Measurements from ENCODE around the gene TIAL1. TPM values are rescaled to one million over a fixed set of nuclear protein-coding genes. Genes with fewer than 3 reads are reported as not detected.
"Not testable (repeated sequence)": the region's sequence is repeated elsewhere in the genome, so short reads cannot be mapped to it uniquely, and the experiment has no call there.

Gene TIAL1
- 27.5 and 61.6 TPM in 2 replicates for total RNA-seq (2014; rRNA removed; shearing (Covaris generic))

DNA sequence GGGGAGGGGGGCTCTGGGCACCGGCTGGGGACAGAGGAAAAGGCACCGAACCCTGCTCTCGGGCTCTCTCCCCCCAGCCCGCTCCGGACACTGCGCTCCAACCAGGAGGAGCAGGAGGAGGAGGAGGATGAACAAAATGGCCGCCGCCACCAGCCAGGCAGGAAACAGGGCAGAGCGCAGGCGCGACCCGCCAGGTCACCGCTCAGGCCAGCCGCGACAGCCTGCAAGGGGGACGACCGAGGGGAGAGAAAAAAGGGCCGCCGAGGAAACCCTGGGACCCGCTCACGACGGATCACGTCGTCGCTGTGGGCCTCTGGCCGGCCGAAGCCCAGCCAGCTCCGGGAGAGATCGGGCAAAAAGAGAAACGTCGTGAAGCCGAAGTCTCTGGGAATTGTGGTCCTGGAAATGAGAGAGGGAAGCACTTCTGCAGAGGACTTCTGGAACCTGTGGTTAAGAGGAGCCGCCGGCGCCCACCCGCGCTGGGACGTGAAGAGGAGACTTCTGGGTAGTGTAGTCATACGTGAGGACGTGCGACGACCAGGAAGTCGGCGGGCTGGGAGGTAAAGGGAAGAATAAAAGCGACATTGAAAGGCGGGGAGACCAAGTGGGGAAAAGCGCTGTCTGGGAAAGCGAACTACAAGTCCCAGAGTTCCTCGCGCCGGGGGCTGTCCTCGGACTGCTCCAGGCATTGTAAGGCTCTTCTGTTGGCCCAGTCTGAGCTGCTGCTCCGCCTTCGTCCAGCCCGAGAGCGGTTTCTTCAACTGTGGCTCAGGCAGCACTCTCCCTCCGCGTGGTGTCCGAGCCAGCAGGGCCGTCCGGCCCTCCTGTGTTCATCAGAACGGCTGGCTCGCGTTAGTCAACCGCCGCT, at the start of gene TIAL1:
Gene TIAL1, minus strand, starts transcription at position 428 of the 868 bp plus-strand sequence. CDS start 499 bp downstream, outside the sequence.
- in situ Hi-C loops (cut with HindIII; ENCODE audit: low sequenced_read_pairs) = no loop called here
- peak; percentile 100 for DNase-seq (ENCODE audit: low spot score)

DNA sequence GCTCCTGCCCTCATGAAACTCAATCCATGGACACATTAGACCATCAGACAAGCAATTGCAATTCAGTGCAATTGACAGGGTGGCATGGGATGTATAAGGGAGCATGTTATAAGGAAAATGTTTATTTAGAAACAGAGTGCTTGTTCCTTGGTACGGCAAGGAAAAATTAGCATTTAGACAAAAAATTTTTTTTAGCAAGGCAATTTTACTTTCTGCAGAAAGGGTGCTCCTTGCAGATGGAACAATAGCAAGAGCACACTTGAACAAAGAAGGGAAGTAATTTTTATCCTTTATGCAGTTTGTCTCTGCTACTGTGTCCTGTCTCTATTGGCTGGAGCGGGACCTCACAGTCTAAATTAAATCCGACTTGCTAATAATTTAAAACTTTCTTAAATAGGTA, 48.2 kb upstream of the TIAL1 start:
- in situ Hi-C loops (cut with HindIII; ENCODE audit: low sequenced_read_pairs) = no loop called here

GRCh38 chr10:119644205-119644814, 47.5 kb upstream of the TIAL1 start:
- DNase-seq (ENCODE audit: low spot score) = no peak
- in situ Hi-C loops (cut with HindIII; ENCODE audit: low sequenced_read_pairs) = no loop called here

More for the DNA sequence above, 48.2 kb upstream of the TIAL1 start:
- no peak for DNase-seq (ENCODE audit: low spot score)

GRCh38 chr10:119643306-119644204, 46.8 kb upstream of the TIAL1 start:
- in situ Hi-C loops (cut with HindIII; ENCODE audit: low sequenced_read_pairs) = no loop called here
- no peak for DNase-seq (ENCODE audit: low spot score)

DNA sequence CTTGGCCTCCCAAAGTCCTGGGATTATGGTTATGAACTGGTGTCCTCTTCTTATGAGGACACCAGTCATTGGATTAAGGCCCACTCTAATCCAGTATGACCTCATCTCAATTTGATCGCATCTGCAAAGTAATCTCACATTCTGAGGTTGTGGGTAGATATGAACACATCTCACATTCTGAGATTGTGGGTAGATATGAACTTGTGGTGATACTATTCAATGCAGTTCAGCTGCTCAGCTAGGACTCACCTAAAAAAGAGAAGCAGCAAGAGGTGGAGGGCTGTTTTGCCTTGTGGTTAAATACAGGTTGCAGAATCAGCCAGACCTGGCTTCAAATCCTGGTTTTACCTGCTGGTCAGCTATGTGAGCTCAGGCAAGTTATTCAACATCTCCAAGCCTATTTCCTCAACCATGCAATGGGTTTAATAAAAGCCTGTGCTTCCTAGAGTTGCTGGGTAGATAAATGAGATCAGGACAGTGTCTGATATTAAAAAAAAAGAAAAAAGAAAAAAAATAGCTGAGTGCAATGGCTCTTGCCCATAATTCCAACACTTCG, 45.9 kb upstream of the TIAL1 start:
- in situ Hi-C loops (cut with HindIII; ENCODE audit: low sequenced_read_pairs) = no loop called here
- no peak for DNase-seq (ENCODE audit: low spot score)

DNA sequence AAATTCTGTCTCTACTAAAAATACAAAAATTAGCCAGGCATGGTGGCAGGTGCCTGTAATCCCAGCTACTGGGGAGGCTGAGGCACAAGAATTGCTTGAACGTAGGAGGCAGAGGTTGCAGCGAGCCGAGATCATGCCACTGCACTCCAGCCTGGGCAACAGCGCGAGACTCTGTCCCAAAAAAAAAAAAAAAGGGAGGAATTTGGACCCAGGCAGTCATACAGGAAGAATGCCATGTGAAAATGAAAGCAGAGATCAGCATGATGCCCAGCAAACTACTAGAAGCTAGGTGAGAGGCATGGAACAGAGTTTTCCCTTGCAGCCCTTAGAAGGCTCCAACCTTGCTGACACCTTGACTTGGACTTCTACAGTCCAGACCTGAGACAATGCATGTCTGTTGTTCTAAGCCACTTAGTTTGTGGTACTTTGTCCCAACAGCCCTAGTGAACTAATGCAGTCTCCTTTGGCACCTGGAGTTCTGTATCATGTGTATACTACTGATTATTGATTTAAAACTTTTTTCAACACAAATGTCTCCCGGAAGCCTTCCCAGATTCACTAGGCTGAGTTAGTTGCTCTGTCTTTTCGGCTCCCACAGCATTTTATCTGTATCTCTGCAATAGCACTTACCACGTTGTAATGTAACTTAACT, 44.2 kb upstream of the TIAL1 start:
- in situ Hi-C loops (cut with HindIII; ENCODE audit: low sequenced_read_pairs) = no loop called here

DNA sequence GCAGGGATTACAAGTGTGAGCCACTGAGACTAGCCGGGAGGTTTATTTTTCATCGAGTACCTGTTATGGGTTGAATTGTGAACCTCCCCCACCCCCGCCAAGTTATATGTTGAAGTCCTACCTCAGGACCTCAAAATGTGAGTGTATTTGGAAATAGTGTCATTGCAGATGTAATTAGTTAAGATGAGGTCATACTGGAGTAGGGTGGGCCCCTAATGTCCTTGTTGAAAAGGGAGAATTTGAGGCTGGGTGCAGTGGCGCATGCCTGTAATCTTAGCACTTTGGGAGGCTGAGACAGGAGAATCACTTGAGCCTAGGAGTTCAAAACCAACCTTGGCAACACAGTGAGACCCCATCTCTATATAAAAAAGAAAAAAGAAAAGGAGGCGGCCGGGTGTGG, 43.6 kb upstream of the TIAL1 start:
- in situ Hi-C loops (cut with HindIII; ENCODE audit: low sequenced_read_pairs) = no loop called here
- no peak for DNase-seq (ENCODE audit: low spot score)

More for the DNA sequence above, 44.2 kb upstream of the TIAL1 start:
- no peak for DNase-seq (ENCODE audit: low spot score)

DNA sequence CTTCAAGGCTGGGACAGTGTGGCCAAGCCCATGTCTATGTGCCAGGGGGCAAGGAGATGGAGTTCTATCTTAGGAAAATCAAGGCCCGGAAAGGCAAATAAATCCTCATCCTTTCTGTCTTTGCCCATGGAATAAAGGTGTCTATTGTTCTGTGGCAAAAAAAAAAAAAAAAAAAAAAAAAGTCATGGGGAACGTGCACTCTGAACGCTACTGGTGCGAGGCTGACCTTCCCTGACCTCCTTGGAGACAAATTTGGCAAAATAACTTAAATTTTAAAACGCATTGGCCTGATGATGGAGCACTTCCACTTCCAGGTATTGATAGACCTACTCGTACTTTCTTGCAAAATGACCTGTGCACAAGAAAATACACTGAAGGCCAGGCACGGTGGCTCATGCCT, 42.2 kb upstream of the TIAL1 start:
- in situ Hi-C loops (cut with HindIII; ENCODE audit: low sequenced_read_pairs) = no loop called here
- no peak for DNase-seq (ENCODE audit: low spot score)

DNA sequence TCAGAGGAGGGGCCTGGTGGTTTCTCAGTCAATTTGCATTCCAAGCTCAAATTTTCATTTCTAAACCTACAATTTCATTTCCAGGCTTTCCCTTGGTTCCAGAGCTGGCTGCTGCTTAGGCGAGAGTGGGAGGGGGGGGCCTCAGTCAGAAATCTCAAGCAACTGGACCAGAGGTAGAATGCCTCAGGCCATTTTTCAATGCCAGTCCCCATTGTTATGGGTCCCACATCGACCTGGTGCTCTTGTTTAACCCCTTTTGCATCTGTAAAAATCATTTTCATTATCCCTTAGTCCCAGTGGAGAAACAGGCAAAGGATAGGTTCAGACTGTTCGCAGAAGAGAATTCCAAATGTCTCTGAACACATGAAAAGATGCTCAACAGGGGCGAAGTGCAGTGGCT, 40.9 kb upstream of the TIAL1 start:
- in situ Hi-C loops (cut with HindIII; ENCODE audit: low sequenced_read_pairs) = no loop called here

DNA sequence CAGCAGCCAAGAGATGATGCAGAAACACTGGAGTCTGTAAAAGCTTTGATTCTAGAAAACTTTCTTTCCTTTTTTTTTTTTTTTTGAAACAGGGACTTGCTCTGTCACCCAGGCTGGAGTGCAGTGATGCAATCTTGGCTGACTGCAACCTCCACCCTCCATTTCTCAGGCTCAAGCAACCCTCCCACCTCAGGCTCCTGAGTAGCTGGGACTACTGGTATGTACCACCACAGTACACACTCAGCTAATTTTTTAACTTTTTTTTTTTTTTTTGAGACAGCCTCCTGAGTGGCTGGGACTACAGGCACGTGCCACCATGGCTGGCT, 37.4 kb upstream of the TIAL1 start:
- no peak for DNase-seq (ENCODE audit: low spot score)
- in situ Hi-C loops (cut with HindIII; ENCODE audit: low sequenced_read_pairs) = no loop called here

More for the DNA sequence above, 40.9 kb upstream of the TIAL1 start:
- DNase-seq (ENCODE audit: low spot score) = no peak

DNA sequence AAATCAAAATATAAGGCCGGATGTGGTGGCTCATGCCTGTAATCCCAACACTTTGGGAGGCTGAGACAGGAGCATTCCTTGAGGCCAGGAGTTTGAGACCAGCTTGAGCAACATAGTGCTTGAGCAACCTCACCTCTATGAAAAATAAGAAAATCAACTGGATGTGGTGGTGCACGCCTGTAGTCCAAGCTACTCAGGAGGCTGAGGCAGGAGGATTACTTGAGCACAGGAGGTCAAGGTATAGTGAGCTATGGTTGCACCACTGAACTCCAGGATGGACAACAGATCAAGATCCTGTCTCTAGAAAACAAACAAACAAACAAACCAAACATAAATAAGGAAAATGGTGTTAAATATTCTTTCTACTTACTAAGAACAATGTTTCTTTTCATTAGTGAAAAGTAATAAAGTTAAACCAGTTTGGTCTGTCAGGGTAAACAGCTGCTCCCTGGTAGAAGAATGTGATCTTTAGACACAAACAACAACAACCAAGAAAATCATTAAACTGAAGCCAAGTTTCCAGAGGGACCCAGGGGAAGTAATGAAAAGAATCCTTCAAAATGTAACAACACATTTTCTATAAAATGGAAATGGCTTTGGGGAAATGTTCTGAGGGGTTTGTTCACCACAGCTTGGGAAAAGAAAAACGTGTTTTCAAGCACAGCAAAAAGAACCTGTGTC, 36.9 kb upstream of the TIAL1 start:
- in situ Hi-C loops (cut with HindIII; ENCODE audit: low sequenced_read_pairs) = no loop called here
- peak; percentile 23 for DNase-seq (ENCODE audit: low spot score)

DNA sequence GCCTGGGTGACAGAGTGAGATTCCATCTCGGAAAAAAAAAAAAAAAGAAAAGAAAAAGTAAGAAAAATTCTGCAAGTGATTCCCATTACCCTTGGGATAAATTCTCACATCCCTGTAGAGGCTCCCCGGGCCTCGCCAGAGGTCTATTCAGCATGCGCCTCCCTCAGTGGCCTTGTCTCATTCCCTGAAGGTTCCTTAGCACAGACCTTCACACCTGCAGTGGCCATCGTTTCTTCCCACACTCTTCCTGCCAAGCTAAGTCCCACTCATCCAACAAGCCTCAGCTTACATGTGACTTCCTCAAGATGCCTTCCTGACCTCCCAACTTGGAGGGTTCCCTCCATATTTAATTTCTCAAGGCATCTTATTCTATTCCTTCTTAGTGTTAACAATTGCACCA, 33.5 kb upstream of the TIAL1 start:
- DNase-seq (ENCODE audit: low spot score) = no peak
- in situ Hi-C loops (cut with HindIII; ENCODE audit: low sequenced_read_pairs) = no loop called here

DNA sequence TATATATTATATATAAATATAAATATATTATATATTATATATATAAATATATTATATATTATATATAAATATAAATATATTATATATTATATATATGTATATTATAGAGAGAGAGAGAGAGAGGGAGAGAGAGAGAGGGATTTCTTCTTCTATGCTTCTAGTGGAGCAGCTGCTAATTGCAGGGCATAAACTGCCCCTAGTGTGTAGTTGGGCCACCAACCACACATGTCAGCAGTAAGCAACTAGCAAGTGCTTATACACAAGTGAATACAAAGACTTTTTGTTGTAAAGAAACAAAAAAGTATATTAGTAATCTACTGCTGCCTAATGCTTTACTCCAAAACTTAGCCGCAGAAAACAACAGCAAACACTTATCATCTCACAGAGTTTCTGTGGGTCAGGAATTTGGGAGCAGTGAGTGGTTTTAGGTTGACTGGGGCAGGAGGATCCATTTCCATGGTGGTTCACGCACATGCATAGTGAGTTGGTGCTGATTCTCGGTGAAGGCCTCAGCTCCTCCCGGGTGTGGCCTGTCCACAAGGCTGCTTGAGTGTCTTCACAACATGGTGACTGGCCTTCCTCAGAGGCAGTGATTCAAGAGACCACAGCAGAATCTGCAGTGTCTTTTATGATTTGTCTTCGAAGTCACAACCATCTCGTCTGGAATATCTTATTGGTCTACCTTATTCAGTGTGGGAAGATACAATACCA, 29.0 kb upstream of the TIAL1 start:
- no peak for DNase-seq (ENCODE audit: low spot score)
- in situ Hi-C loops (cut with HindIII; ENCODE audit: low sequenced_read_pairs) = no loop called here

DNA sequence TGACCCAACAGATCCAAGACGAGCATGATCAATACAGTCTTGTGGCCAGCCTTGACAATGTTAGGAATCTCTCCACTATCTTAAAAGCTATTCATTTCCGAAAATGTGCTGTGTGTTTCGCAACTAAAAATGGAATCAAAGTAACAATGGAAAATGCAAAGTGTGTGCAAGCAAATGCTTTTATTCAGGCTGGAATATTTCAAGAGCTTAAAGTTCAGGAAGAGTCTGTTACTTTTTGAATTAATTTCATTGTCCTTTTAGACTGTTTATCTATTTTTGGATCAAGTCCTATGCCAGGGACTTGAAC, 24.3 kb upstream of the TIAL1 start:
- no peak for DNase-seq (ENCODE audit: low spot score)
- in situ Hi-C loops (cut with HindIII; ENCODE audit: low sequenced_read_pairs) = no loop called here

DNA sequence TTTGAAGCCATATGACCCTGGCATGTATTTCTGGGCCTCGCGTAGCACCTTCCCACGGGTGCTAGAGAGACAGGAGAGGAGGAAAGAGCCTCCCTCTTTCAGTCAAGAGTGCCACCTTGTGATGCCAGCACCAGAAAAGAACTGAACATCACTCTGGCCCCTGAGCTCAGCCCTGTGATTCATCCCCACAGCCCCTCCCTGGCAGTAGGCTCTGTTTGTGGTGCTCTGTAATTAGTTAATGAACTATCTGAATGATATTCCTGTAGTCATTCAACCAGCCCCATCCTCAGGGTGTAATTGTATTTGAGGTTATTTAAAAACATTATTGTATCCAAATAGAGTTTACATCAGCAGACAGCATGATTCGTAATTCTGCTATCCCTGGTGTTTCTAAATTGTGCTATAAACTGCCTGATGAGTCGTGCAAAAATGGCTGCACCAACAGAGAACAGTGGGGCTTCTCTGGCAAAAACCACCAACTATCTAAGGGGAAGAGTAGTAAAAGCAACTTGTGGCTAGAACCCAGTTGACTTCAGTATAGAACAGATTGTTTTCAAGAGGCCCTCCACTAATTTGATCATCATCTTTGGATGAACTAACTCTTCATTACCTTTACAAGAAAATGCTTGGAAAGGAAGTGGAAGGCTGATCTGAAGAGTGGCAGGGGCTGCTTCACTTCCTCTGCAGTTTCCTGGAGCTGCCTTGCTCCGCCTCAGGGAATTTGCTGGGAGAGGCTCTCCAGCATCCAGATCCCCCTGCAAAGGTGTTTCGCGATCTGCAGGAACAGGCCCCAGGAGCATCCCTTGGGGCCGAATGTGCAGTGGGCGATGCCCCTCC, 23.7 kb upstream of the TIAL1 start:
- peak; percentile 35 for DNase-seq (ENCODE audit: low spot score)
- in situ Hi-C loops (cut with HindIII; ENCODE audit: low sequenced_read_pairs) = no loop called here

DNA sequence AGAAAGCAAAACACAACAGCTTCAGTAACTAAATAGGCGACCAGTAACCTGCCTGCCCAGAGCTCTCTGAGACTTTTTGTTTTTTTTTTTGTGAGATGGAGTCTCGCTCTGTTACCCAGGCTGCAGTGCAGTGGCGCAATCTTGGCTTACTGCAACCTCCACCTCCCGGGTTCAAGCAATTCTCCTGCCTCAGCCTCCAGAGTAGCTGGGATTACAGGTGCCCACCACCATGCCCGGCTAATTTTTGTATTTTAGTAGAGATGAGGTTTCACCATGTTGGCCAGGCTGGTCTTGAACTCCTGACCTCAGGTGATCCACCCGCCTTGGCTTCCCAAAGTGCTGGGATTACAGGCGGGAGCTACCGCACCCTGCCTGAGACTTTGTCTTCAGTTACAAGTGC, 23.0 kb upstream of the TIAL1 start:
- DNase-seq (ENCODE audit: low spot score); in situ Hi-C loops (cut with HindIII; ENCODE audit: low sequenced_read_pairs): not testable (repeated sequence)

DNA sequence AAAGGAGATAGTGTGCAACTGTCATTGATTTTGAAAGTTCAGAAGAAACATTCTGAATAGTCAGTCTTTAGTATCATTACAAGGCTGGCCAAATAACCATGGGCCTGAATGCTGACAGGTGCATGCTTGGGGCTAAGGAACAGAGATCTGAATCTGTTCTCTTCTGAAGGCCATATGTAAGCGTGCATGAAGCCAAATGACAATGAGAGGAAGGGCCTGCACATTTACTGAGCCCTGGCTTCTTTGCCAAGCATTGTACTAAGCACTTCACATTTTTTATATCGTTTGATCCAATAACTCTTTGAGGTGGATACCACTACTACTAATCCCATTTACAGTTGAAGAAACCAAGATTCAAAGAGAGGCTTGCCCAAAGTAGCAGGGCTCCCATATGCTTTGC, 22.5 kb upstream of the TIAL1 start:
- peak; percentile 92 for DNase-seq (ENCODE audit: low spot score)
- in situ Hi-C loops (cut with HindIII; ENCODE audit: low sequenced_read_pairs) = no loop called here

Measured in G401 (cell line).